ENCODE results near the gene NELL1.

The NELL1 gene

DNA sequence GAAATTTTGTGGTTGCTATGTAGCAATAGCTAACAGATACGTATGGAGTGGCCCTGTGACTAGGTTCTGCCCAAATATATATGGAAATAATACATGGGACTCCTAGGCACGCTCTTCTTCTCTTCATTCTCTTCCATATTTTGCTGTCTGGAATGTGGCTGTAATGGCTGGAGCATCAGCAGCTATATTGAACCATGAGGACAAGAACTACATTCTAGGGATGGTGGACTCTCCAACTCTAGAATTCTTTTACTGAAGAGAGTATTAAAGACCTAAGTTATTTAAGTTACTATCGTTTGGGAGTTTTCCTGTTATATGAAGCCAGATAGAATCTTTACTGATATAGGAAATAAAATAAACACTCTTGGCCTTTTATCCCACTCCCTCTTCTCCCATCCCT lies 7.5 kb upstream of the NELL1 start:
- TF ChIP-seq ESRRG (CRISPR knock-in tag; IDR thresholded peaks at IDR 0.05): no peak
- no peak for TF ChIP-seq OSR1 (CRISPR knock-in tag; IDR thresholded peaks at IDR 0.05)
- TF ChIP-seq TCF4 (CRISPR knock-in tag; IDR thresholded peaks at IDR 0.05; ENCODE audit: borderline replicate concordance): no peak
- TF ChIP-seq ZFP30 (CRISPR knock-in tag; IDR thresholded peaks at IDR 0.05): no peak
- no peak for TF ChIP-seq ZNF8 (CRISPR knock-in tag; IDR thresholded peaks at IDR 0.05)
- TF ChIP-seq, protein P1, sequence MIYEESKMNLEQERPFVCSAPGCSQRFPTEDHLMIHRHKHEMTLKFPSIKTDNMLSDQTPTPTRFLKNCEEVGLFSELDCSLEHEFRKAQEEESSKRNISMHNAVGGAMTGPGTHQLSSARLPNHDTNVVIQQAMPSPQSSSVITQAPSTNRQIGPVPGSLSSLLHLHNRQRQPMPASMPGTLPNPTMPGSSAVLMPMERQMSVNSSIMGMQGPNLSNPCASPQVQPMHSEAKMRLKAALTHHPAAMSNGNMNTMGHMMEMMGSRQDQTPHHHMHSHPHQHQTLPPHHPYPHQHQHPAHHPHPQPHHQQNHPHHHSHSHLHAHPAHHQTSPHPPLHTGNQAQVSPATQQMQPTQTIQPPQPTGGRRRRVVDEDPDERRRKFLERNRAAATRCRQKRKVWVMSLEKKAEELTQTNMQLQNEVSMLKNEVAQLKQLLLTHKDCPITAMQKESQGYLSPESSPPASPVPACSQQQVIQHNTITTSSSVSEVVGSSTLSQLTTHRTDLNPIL (CRISPR knock-in tag; IDR thresholded peaks at IDR 0.05; ENCODE audit: low read depth): no peak
- TF ChIP-seq ZNF565 (CRISPR knock-in tag; conservative IDR thresholded peaks at IDR 0.05; ENCODE audit: low read depth): no peak
- no peak for TF ChIP-seq ZNF70 (CRISPR knock-in tag; IDR thresholded peaks at IDR 0.05)
- TF ChIP-seq, protein P2, sequence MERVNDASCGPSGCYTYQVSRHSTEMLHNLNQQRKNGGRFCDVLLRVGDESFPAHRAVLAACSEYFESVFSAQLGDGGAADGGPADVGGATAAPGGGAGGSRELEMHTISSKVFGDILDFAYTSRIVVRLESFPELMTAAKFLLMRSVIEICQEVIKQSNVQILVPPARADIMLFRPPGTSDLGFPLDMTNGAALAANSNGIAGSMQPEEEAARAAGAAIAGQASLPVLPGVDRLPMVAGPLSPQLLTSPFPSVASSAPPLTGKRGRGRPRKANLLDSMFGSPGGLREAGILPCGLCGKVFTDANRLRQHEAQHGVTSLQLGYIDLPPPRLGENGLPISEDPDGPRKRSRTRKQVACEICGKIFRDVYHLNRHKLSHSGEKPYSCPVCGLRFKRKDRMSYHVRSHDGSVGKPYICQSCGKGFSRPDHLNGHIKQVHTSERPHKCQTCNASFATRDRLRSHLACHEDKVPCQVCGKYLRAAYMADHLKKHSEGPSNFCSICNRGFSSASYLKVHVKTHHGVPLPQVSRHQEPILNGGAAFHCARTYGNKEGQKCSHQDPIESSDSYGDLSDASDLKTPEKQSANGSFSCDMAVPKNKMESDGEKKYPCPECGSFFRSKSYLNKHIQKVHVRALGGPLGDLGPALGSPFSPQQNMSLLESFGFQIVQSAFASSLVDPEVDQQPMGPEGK (CRISPR knock-in tag; IDR thresholded peaks at IDR 0.05; ENCODE audit: borderline replicate concordance): no peak
- no peak for TF ChIP-seq ARNTL (CRISPR knock-in tag; IDR thresholded peaks at IDR 0.05; ENCODE audit: borderline replicate concordance, low read depth)
- no peak for TF ChIP-seq RARB (CRISPR knock-in tag; IDR thresholded peaks at IDR 0.05)
- no peak for TF ChIP-seq BACH2 (CRISPR knock-in tag; IDR thresholded peaks at IDR 0.05; ENCODE audit: borderline replicate concordance)
- TF ChIP-seq, protein P3, sequence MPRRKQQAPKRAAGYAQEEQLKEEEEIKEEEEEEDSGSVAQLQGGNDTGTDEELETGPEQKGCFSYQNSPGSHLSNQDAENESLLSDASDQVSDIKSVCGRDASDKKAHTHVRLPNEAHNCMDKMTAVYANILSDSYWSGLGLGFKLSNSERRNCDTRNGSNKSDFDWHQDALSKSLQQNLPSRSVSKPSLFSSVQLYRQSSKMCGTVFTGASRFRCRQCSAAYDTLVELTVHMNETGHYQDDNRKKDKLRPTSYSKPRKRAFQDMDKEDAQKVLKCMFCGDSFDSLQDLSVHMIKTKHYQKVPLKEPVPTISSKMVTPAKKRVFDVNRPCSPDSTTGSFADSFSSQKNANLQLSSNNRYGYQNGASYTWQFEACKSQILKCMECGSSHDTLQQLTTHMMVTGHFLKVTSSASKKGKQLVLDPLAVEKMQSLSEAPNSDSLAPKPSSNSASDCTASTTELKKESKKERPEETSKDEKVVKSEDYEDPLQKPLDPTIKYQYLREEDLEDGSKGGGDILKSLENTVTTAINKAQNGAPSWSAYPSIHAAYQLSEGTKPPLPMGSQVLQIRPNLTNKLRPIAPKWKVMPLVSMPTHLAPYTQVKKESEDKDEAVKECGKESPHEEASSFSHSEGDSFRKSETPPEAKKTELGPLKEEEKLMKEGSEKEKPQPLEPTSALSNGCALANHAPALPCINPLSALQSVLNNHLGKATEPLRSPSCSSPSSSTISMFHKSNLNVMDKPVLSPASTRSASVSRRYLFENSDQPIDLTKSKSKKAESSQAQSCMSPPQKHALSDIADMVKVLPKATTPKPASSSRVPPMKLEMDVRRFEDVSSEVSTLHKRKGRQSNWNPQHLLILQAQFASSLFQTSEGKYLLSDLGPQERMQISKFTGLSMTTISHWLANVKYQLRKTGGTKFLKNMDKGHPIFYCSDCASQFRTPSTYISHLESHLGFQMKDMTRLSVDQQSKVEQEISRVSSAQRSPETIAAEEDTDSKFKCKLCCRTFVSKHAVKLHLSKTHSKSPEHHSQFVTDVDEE (CRISPR knock-in tag; IDR thresholded peaks at IDR 0.05): no peak
- no peak for TF ChIP-seq PPARA (CRISPR knock-in tag; IDR thresholded peaks at IDR 0.05; ENCODE audit: borderline replicate concordance)
- no peak for TF ChIP-seq ZC3H10 (CRISPR knock-in tag; IDR thresholded peaks at IDR 0.05)
- TF ChIP-seq, protein P4, sequence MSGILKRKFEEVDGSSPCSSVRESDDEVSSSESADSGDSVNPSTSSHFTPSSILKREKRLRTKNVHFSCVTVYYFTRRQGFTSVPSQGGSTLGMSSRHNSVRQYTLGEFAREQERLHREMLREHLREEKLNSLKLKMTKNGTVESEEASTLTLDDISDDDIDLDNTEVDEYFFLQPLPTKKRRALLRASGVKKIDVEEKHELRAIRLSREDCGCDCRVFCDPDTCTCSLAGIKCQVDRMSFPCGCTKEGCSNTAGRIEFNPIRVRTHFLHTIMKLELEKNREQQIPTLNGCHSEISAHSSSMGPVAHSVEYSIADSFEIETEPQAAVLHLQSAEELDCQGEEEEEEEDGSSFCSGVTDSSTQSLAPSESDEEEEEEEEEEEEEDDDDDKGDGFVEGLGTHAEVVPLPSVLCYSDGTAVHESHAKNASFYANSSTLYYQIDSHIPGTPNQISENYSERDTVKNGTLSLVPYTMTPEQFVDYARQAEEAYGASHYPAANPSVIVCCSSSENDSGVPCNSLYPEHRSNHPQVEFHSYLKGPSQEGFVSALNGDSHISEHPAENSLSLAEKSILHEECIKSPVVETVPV (CRISPR knock-in tag; IDR thresholded peaks at IDR 0.05): no peak
- no peak for TF ChIP-seq ZFP3 (CRISPR knock-in tag; IDR thresholded peaks at IDR 0.05)
- no peak for ATAC-seq

DNA sequence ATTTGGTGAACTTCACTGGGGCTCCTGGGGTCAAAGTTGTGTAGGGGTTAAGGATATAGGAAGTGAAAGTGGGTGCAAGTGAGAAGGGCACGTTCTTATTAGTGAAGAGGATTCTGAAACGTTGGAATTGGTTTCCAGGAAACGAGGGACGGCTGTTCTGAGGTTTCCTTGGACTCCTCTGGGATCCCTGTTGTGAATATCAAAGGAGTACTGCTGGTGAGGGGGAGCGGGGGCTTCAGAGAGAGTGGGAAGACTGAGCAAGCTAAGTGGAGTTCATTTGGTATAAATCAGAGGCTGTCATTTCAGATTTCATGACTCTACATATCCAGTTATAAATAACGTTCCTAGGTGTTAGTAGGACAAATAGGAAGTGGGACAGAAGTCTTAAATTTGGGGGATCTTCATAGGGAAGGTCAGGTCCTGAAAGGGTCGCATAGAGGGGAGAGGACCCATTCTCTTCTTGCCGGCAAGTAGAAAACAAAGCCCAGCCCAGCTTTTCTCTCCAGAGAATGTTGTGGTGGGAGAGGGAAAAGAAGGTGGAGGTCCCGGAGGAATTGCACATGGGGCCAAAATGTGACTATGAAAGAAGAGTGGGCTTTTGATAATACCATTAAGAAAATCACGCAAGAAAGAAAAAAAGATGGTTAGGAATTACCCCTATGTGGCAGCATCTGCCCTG lies 1.1 kb upstream of the NELL1 start:
- TF ChIP-seq, protein P4 (CRISPR knock-in tag; IDR thresholded peaks at IDR 0.05): no peak
- TF ChIP-seq ZFP30 (CRISPR knock-in tag; IDR thresholded peaks at IDR 0.05) (no peak), ZFP3 (CRISPR knock-in tag; IDR thresholded peaks at IDR 0.05) (no peak), ZNF70 (CRISPR knock-in tag; IDR thresholded peaks at IDR 0.05) (no peak), ZNF565 (CRISPR knock-in tag; conservative IDR thresholded peaks at IDR 0.05; ENCODE audit: low read depth) (no peak), CSDC2 (CRISPR knock-in tag; IDR thresholded peaks at IDR 0.05) (no peak), PPARA (CRISPR knock-in tag; IDR thresholded peaks at IDR 0.05; ENCODE audit: borderline replicate concordance) (no peak)
- ATAC-seq: no peak

DNA sequence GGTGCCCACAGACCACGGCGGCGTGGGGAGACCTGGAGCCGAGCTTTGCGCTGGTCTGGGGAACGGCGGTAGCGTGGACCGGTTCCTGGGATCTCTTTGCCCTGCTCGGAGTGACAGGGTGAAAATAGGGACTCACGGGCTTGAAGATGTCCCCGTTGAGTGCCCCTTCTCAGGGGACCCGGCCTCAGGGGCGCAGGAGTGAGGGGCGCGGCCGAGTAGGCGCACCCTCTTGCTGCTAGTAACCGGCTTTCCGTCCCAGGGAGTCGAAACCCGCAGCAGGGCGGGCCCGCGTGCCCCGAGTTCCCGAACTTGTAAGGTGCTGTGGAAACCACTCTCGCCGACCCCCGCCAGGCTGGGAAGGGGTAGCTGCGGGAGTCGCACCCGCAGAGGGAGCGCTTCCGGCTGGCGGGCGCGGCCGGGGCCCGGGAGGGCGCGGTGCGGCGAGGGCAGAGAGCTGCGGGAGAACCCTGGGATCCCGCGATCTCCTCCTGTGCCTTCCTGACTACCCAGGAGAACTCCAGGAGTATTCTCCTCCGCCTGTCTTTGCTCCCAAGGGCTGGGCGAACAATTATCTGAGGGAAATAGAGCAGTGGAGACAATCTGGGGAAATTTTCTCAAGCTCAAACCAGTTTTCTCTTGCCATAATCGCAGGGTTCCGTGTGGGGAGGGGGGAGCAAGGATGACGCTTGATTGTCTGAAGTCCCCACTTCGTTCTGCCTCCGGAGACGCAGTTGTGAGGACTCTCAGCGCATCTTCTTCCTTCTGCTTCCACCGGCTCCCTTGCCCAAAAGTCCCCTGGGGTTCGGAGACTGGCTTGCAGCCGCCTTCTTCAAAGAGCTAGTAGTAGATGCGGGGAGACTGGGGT lies 666 bp downstream of the NELL1 start:
- ATAC-seq: no peak; the same call in 2 of the 3 replicates
- TF ChIP-seq, protein P4 (CRISPR knock-in tag; IDR thresholded peaks at IDR 0.05): no peak
- TF ChIP-seq ZNF565 (CRISPR knock-in tag; conservative IDR thresholded peaks at IDR 0.05; ENCODE audit: low read depth) (no peak), OSR1 (CRISPR knock-in tag; IDR thresholded peaks at IDR 0.05) (no peak), ISL1 (CRISPR knock-in tag; IDR thresholded peaks at IDR 0.05) (no peak), PPARA (CRISPR knock-in tag; IDR thresholded peaks at IDR 0.05; ENCODE audit: borderline replicate concordance) (no peak), TCF4 (CRISPR knock-in tag; IDR thresholded peaks at IDR 0.05; ENCODE audit: borderline replicate concordance) (no peak), ZFP30 (CRISPR knock-in tag; IDR thresholded peaks at IDR 0.05) (no peak)
- TF ChIP-seq, protein P3 (CRISPR knock-in tag; IDR thresholded peaks at IDR 0.05): no peak

All from SK-N-SH treated with all-trans-retinoic acid at 6 μM for 48 hours (cell line).